Stimulated activated CD4-positive, alpha-beta T cell treated with anti-CD3 and anti-CD28 coated beads, Interleukin-4, amount 100 ng/mL, for 1 hour (primary cell): ENCODE results near the gene SLFN12L.

Experiments used
- DNase-seq: peaks from one replicate; pipeline ENCODE4 v3.0.0-alpha.2; 2020

SLFN12L gene

DNA sequence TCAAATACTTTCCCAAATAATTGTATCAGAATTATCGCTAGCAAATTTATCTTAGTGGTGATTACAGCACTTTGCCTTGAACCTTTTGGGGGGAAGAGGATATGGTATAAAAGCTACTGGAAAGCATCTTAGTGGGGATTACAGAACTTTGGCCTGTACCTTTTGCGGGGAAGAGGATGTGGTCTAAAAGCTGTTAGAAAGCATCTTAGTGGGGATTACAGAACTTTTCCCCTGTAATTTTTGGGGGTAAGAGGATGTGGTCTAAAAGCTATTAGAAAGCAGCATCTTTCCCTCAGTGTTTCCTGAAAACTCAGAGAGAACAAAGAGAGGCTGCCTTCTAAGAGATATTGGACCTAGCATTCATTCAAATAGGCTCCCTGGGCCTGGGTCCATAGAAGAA lies 109.2 kb downstream of the SLFN12L start:
- DNase-seq: no peak

GRCh38 chr17:35423761-35424160 lies 113.7 kb downstream of the SLFN12L start:
- DNase-seq: no peak
